OCI-LY7 (cell line): ENCODE measurements around the gene CLUH. TPM values are rescaled to one million over a fixed set of nuclear protein-coding genes. Genes with fewer than 3 reads are reported as not detected.
A peak's percentile ranks its signal among the peaks of the same experiment; 100 is the strongest.

Source experiments
- BruUV-seq: library from RNA; stranded (reverse); fragments of 400-500 nt; replicated peaks from 2 replicates; lab custom pipeline; 2021; lab: Mats Ljungman, UMichigan
- CTCF ChIA-PET: fragments of 300-600 bp; sonication (Branson Sonifier 250); formaldehyde crosslinking; loops from one replicate; lab custom pipeline; 2022; ENCODE audit warnings: antibody characterized with exemption; ENCODE audit not compliant: unreplicated experiment; lab: Charles Lee
- POLR2A ChIA-PET: fragments of 300-600 bp; sonication (Branson Sonifier 250); formaldehyde crosslinking; loops from one replicate; lab custom pipeline; 2022; ENCODE audit warnings: antibody characterized with exemption; lab: Charles Lee
- DNase-seq: peaks from one replicate; pipeline ENCODE4 v3.0.0-alpha.2; 2015; ENCODE audit warnings: low spot score
- H2AFZ ChIP-seq: fragments of 200-600 bp; sonication (generic), shearing (Covaris generic); 2 replicates; pipeline ENCODE4 v1.6.1; 2014; ENCODE audit warnings: mild to moderate bottlenecking, antibody characterized with exemption, low read length, moderate library complexity
- H3K27ac ChIP-seq: fragments of 200-600 bp; sonication (generic); 2 replicates; pipeline ENCODE4 v1.5.1; 2014; ENCODE audit warnings: mixed run types, low read depth, mild to moderate bottlenecking, moderate library complexity, low read length, inconsistent platforms; ENCODE audit not compliant: poor library complexity, severe bottlenecking
- H3K36me3 ChIP-seq: fragments of 200-600 bp; sonication (generic); 2 replicates; pipeline ENCODE4 v1.6.1; 2014; ENCODE audit warnings: mild to moderate bottlenecking, antibody characterized with exemption, low read length, moderate library complexity, mixed read lengths; ENCODE audit not compliant: insufficient read depth
- H3K4me1 ChIP-seq: fragments of 200-600 bp; sonication (generic); 2 replicates; pipeline ENCODE4 v1.5.1; 2014; ENCODE audit warnings: mild to moderate bottlenecking, low read length; ENCODE audit not compliant: insufficient read depth, poor library complexity, severe bottlenecking
- H3K4me2 ChIP-seq: fragments of 200-600 bp; sonication (generic); 2 replicates; pipeline ENCODE4 v1.6.1; 2014; ENCODE audit warnings: mild to moderate bottlenecking, low read length
- H3K4me3 ChIP-seq: fragments of 200-600 bp; sonication (generic); 2 replicates; pipeline ENCODE4 v1.5.1; 2014; ENCODE audit warnings: mild to moderate bottlenecking, low read depth, low read length; ENCODE audit not compliant: poor library complexity, severe bottlenecking
- H3K79me2 ChIP-seq: fragments of 200-600 bp; sonication (generic); 2 replicates; pipeline ENCODE4 v1.6.1; 2016; ENCODE audit warnings: low read depth, mild to moderate bottlenecking, low read length, moderate library complexity, mixed read lengths; ENCODE audit not compliant: insufficient read depth
- H3K9me2 ChIP-seq: fragments of 200-600 bp; sonication (generic); 2 replicates; pipeline ENCODE4 v1.6.1; 2016; ENCODE audit warnings: mild to moderate bottlenecking, low read length, mixed read lengths; ENCODE audit not compliant: insufficient read depth
- H3K9me3 ChIP-seq: fragments of 200-600 bp; sonication (generic); 2 replicates; pipeline ENCODE4 v1.6.1; 2014; ENCODE audit warnings: mild to moderate bottlenecking, mixed run types, low read length, mixed read lengths
- H4K20me1 ChIP-seq: fragments of 200-600 bp; sonication (generic); 2 replicates; pipeline ENCODE4 v1.6.1; 2014; ENCODE audit warnings: mild to moderate bottlenecking, antibody characterized with exemption, low read length, moderate library complexity, mixed read lengths; ENCODE audit not compliant: insufficient read depth
- EZH2phosphoT487 ChIP-seq: fragments of 200-600 bp; sonication (generic); IDR thresholded peaks from 2 replicates; pipeline ENCODE4 v1.6.1; 2018; ENCODE audit warnings: low read depth, borderline replicate concordance, mild to moderate bottlenecking, mixed run types, antibody characterized with exemption, low read length, moderate library complexity, mixed read lengths
- intact Hi-C: fragments of 100-400 bp; cut with micrococcal nuclease; formaldehyde crosslinking; loops from one replicate; pipeline ENCODE4 v1.10.0; 2022; ENCODE audit not compliant: unreplicated experiment
- total RNA-seq, 2 experiments: library from RNA; depleted of rRNA in 1 of 2; stranded (reverse); fragments of >200 nt in 1 of 2; shearing (Covaris generic) in 1 of 2; gene quantifications; 2 replicates each; pipeline ENCODE4 v1.2.3, GENCODE V29; 2014 to 2022
- TF ChIP-seq, protein P1 (sequence below): fragments of 200-600 bp; sonication (generic); conservative IDR thresholded peaks from 2 replicates; pipeline ENCODE4 v1.5.1; 2014; ENCODE audit warnings: mild to moderate bottlenecking, antibody characterized with exemption, low read length, moderate library complexity, mixed read lengths

The CLUH gene
- total RNA-seq, 2 experiments from 2014 or later = 96.3 to 132 TPM

DNA sequence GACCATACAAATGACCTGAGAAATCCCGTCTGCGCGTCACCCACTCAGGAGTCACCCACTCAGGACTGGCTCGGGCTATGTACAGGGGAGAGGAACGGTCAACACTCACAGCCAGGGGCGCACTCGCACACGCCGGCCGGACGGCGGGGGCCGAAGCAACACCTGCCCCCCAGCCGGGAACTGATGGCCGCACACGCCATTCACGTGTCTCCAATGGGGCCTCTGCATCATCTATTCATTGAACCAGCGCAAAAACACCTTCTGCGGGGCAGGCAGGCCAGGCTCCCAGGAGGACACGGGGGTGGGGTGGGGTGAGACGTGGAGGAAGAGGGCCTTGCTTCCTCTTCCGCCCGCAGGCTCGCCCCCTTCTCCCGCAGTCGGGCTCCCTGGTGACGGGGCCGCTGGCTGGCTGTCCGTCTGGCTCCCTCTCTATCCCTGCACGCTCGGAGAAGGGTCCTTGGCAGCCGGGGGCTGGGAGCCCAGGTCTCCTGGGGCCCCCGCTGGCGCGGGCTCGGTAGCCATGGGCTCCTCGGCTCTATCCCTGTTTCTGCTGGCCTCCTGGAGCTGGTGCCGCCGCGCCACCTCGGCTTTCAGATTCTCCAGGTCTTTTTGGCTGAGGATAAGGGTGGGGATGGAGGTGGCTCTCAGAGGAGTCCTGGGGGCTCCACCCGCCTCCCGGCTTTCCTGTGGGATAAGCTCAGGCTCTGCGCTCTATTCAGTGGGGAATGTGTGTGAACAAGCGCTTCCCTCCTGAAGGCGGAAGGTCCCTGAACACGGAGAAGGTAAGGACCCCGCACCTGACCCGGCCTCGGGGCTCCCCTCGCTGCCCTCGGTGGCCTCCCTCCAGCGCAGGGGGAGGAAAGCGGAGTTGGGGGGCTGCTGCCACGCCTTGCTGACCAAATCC lies 21.1 kb downstream of the CLUH start:
- H3K27ac ChIP-seq = no peak overlapping the region
- CTCF ChIA-PET = no interaction called here
- no peak overlapping the region for H3K4me3 ChIP-seq
- no peaks in the 10 kb centered on the region for H4K20me1 ChIP-seq
- H3K4me1 ChIP-seq = no peaks in the 10 kb centered on the region
- no TSS peak for BruUV-seq
- H3K9me3 ChIP-seq = no peaks in the 10 kb centered on the region
- H3K36me3 ChIP-seq = peaks cover 73% of the 10 kb centered on the region
- TF ChIP-seq, protein P1, sequence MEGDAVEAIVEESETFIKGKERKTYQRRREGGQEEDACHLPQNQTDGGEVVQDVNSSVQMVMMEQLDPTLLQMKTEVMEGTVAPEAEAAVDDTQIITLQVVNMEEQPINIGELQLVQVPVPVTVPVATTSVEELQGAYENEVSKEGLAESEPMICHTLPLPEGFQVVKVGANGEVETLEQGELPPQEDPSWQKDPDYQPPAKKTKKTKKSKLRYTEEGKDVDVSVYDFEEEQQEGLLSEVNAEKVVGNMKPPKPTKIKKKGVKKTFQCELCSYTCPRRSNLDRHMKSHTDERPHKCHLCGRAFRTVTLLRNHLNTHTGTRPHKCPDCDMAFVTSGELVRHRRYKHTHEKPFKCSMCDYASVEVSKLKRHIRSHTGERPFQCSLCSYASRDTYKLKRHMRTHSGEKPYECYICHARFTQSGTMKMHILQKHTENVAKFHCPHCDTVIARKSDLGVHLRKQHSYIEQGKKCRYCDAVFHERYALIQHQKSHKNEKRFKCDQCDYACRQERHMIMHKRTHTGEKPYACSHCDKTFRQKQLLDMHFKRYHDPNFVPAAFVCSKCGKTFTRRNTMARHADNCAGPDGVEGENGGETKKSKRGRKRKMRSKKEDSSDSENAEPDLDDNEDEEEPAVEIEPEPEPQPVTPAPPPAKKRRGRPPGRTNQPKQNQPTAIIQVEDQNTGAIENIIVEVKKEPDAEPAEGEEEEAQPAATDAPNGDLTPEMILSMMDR = no peak
- no peak for TF ChIP-seq EZH2phosphoT487
- H3K9me2 ChIP-seq = no peaks in the 10 kb centered on the region
- H3K79me2 ChIP-seq = no peaks in the 10 kb centered on the region
- intact Hi-C loops = no loop called here
- no peak overlapping the region for H2AFZ ChIP-seq
- H3K4me2 ChIP-seq = no peak overlapping the region; the same call in 1 of the 2 replicates
- POLR2A ChIA-PET = no interaction called here
- no peak for DNase-seq

DNA sequence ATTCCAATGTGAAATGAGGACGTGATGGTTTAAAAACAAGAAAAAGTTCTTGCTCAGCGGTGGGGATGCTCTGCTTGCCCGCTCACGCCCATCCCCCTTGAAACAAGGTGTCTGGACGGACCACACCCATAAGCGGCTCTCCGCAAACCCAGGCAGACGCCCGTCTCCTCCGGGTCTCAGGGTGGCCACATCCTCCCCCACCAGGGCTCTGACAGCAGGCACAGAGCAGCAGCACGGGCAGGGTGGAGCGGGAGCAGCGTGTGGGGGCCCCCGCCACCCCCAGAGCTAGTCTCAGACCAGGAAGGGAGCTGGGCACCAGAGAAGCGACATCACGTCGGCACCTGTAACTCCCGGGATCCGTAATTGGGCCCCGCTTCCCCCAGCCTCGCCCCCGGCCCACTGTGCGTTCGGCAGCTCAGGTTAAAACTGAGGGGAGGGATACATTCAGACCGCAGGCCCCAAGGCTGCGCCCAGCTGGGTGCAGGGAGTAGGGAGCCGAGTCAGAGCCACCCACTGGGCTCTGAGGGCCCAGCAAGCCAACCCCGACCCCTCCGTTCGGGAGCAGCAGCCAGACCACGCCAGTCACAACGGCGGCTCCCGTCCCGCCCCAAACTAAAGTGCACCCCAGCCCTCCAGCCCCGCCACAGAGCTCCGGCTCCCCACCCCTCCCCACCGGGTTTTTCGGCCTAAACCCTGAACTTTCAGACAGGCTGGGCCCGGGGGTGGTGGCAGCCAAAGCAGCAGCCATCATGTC lies 22.0 kb downstream of the CLUH start:
- Histone ChIP-seq H3K4me1 (no peaks in the 10 kb centered on the region), H3K27ac (no peak overlapping the region), H3K9me3 (no peaks in the 10 kb centered on the region), H3K79me2 (no peaks in the 10 kb centered on the region), H3K4me3 (no peak overlapping the region), H2AFZ (no peak overlapping the region), H4K20me1 (no peaks in the 10 kb centered on the region), H3K36me3 (peaks cover 72% of the 10 kb centered on the region), H3K4me2 (no peak overlapping the region; the same call in 1 of the 2 replicates), H3K9me2 (no peaks in the 10 kb centered on the region)
- intact Hi-C loops = loop anchor here (10.0 kb wide), 1 partner anchor 255 kb away; no protein-coding TSS in a partner anchor
- POLR2A ChIA-PET = no interaction called here
- TF ChIP-seq, protein P1 = no peak
- no peak for DNase-seq
- CTCF ChIA-PET = no interaction called here
- BruUV-seq = TSS peak; percentile 72
